ENCODE data around the gene MAP3K21. TPM values are rescaled to one million over a fixed set of nuclear protein-coding genes. Genes with fewer than 3 reads are reported as not detected.

The MAP3K21 gene
- total RNA-seq, 1 experiment from 2014 or later, result 18.3 TPM

DNA sequence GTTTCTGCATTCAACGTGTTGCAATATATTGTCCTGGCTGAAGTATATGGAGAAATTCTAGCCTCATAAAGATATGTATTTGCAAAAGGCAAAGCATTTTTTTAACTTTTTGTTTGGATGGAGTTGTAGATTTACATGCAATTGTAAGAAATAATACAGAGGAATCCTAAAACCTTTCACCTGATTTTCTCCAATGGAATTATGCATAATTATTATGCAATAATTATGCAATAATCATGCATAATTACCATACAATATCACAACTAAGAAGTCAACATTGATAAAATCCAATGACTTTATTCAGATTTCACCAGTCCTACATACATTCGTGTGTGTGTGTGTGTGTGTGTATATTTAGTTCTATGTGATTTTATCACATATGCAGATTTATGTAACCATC lies 7.5 kb upstream of the MAP3K21 start:
- Histone ChIP-seq H3K9me2 (ENCODE audit: insufficient read depth) (no peaks in the 10 kb centered on the region), H3K27me3 (ENCODE audit: insufficient read depth, low read depth) (no peaks in the 10 kb centered on the region), H4K20me1 (ENCODE audit: insufficient read depth) (no peaks in the 10 kb centered on the region), H3K4me2 (no peak overlapping the region), H2AFZ (no peak overlapping the region), H3K4me1 (replicated peaks; ENCODE audit: insufficient read depth) (no peaks in the 10 kb centered on the region), H3K9me3 (ENCODE audit: insufficient read depth, low read depth) (no peaks in the 10 kb centered on the region), H3K36me3 (ENCODE audit: low read depth) (no peaks in the 10 kb centered on the region), H3K79me2 (ENCODE audit: low read depth) (no peaks in the 10 kb centered on the region), H3K4me3 (no peak overlapping the region), H3K27ac (no peak overlapping the region), H3F3A (ENCODE audit: insufficient read depth, low read depth) (no peaks in the 10 kb centered on the region)
- intact Hi-C loops (cut with micrococcal nuclease; ENCODE audit: unreplicated experiment), result no loop called here
- ChIA-PET POLR2A (ENCODE audit: unreplicated experiment) (no interaction called here), CTCF (no interaction called here)
- no peak for TF ChIP-seq CTCF (conservative IDR thresholded peaks at IDR 0.05)
- no peak for TF ChIP-seq EZH2 (IDR thresholded peaks at IDR 0.05; ENCODE audit: low read depth)
- no peak for DNase-seq
- BruUV-seq (replicated peaks), result no TSS peak

DNA sequence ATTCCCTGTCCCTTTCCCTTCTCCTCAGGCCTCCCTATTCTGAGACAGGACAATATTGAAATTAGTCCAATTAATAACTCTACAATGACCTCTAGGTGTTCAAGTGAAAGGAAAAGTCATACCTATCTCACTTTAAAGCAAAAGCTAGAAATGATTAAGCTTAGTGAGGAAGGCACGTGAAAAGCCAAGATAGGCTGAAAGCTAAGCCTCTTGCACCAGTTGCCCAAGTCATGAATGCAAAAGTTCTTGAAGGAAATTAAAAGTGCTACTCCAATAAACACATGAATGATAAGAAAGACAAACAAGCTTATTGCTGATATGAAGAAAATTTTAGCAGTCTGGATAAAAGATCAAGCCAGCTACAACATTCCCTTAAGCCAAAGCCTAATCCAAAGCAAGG lies 3.8 kb upstream of the MAP3K21 start:
- TF ChIP-seq EZH2 (IDR thresholded peaks at IDR 0.05; ENCODE audit: low read depth) (no peak), CTCF (conservative IDR thresholded peaks at IDR 0.05) (no peak)
- POLR2A ChIA-PET (ENCODE audit: unreplicated experiment), result no interaction called here

DNA sequence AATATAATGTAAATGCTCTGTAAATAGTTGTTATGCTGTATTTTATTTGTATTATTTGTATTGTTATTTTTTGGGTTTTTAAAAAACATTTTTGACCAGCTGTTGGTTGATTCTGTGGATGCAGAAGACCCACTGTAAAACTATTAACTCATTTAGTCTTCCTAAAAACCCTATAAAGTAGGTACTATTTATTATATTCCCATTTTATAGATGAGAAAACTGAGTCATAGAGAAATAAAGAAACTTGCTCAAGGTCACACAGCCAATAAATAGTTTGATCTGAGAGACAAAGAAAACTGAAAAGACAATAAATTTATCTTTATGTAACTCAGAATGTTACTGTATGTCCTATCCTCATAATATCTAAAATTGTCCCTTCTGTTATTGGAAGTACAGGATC lies 1.2 kb upstream of the MAP3K21 start:
- peaks cover 19% of the 10 kb centered on the region for H3K4me1 ChIP-seq (replicated peaks; ENCODE audit: insufficient read depth)
- ChIA-PET CTCF (no interaction called here), POLR2A (ENCODE audit: unreplicated experiment) (interaction anchor here (0.6 kb wide), 1 partner anchor 41 kb away, joined by 6 read pairs; no protein-coding TSS in a partner anchor)
- H4K20me1 ChIP-seq (ENCODE audit: insufficient read depth), result no peaks in the 10 kb centered on the region; the same call in 1 of the 2 replicates
- intact Hi-C loops (cut with micrococcal nuclease; ENCODE audit: unreplicated experiment), result loop anchor here (2.0 kb wide), 1 partner anchor 38 kb away; no protein-coding TSS in a partner anchor
- peaks cover 26% of the 10 kb centered on the region for H3K79me2 ChIP-seq (ENCODE audit: low read depth)
- no peak overlapping the region; the same call in 1 of the 2 replicates for H3K4me3 ChIP-seq
- H3K9me2 ChIP-seq (ENCODE audit: insufficient read depth), result no peaks in the 10 kb centered on the region
- no peaks in the 10 kb centered on the region for H3K9me3 ChIP-seq (ENCODE audit: insufficient read depth, low read depth)
- H2AFZ ChIP-seq, result no peak overlapping the region
- no peaks in the 10 kb centered on the region for H3K36me3 ChIP-seq (ENCODE audit: low read depth)
- no TSS peak for BruUV-seq (replicated peaks)
- DNase-seq, result no peak
- peak overlapping the region; percentile 70 for H3K4me2 ChIP-seq
- no peak for TF ChIP-seq CTCF (conservative IDR thresholded peaks at IDR 0.05)
- TF ChIP-seq EZH2 (IDR thresholded peaks at IDR 0.05; ENCODE audit: low read depth), result no peak
- no peaks in the 10 kb centered on the region for H3K27me3 ChIP-seq (ENCODE audit: insufficient read depth, low read depth)
- no peak overlapping the region for H3K27ac ChIP-seq
- peaks cover 6% of the 10 kb centered on the region; the same call in 1 of the 2 replicates for H3F3A ChIP-seq (ENCODE audit: insufficient read depth, low read depth)

More for the DNA sequence above, 3.8 kb upstream of the MAP3K21 start:
- H3F3A ChIP-seq (ENCODE audit: insufficient read depth, low read depth), result peaks cover 6% of the 10 kb centered on the region; the same call in 1 of the 2 replicates
- no TSS peak for BruUV-seq (replicated peaks)
- no peaks in the 10 kb centered on the region for H3K9me2 ChIP-seq (ENCODE audit: insufficient read depth)
- H3K4me3 ChIP-seq, result no peak overlapping the region
- CTCF ChIA-PET, result no interaction called here
- intact Hi-C loops (cut with micrococcal nuclease; ENCODE audit: unreplicated experiment), result no loop called here
- no peaks in the 10 kb centered on the region for H4K20me1 ChIP-seq (ENCODE audit: insufficient read depth)
- no peaks in the 10 kb centered on the region for H3K9me3 ChIP-seq (ENCODE audit: insufficient read depth, low read depth)
- DNase-seq, result no peak
- H3K4me2 ChIP-seq, result no peak overlapping the region
- H3K27ac ChIP-seq, result no peak overlapping the region
- H3K27me3 ChIP-seq (ENCODE audit: insufficient read depth, low read depth), result no peaks in the 10 kb centered on the region
- peaks cover 2% of the 10 kb centered on the region; the same call in 1 of the 2 replicates for H3K79me2 ChIP-seq (ENCODE audit: low read depth)
- H3K4me1 ChIP-seq (replicated peaks; ENCODE audit: insufficient read depth), result no peaks in the 10 kb centered on the region
- no peaks in the 10 kb centered on the region for H3K36me3 ChIP-seq (ENCODE audit: low read depth)
- no peak overlapping the region for H2AFZ ChIP-seq

Measured in PC-9 (cell line).